Right lobe of liver (tissue), 6 donors: ENCODE data around the gene HSP90AB1. TPM values are rescaled to one million over a fixed set of nuclear protein-coding genes. Genes with fewer than 3 reads are reported as not detected.

Experiments used
- ATAC-seq, 4 donors: fragments of 200-7000 bp; cut with Tn5 transposase; one replicate each; pipeline ENCODE4 v1.9.1; 2020; ENCODE audit warnings: mild to moderate bottlenecking in 4 of 4, moderate library complexity in 4 of 4
- DNase-seq, 3 donors: peaks; one replicate each; pipeline ENCODE4 v3.0.0-alpha.2; 2020
- H3K27ac ChIP-seq, 3 donors: fragments of 200-600 bp; one replicate each; pipeline ENCODE4 v1.8.0; 2022
- H3K27me3 ChIP-seq, 2 donors: fragments of 200-600 bp; one replicate each; pipeline ENCODE4 v1.8.0; 2022
- H3K36me3 ChIP-seq, 4 donors: fragments of 200-600 bp; sonication (generic) in 1 of 4; one replicate each; pipeline versions ENCODE4 v1.5.1 to v1.8.0; 2017 to 2022; ENCODE audit warnings: control low read depth in 1 of 4
- H3K4me1 ChIP-seq, 4 donors: fragments of 200-600 bp; sonication (generic) in 1 of 4; one replicate each; pipeline versions ENCODE4 v1.5.1 to v1.8.0; 2017 to 2022; ENCODE audit warnings: control low read depth in 1 of 4
- H3K4me3 ChIP-seq, 3 donors: fragments of 200-600 bp; one replicate each; pipeline ENCODE4 v1.8.0; 2022
- H3K9me3 ChIP-seq, 4 donors: fragments of 200-600 bp; sonication (generic) in 1 of 4; one replicate each; pipeline versions ENCODE4 v1.5.1 to v1.8.0; 2017 to 2022; ENCODE audit warnings: control low read depth in 1 of 4
- CTCF ChIP-seq, 4 donors: fragments of 200-600 bp in 3 of 4; fragments of 450-650 bp in 1 of 4; IDR thresholded peaks; one replicate each; pipeline versions ENCODE4 v1.5.1 to v1.8.0; 2016 to 2022; ENCODE audit warnings: antibody characterized with exemption in 4 of 4, mild to moderate bottlenecking in 2 of 4
- POLR2A ChIP-seq: fragments of 450-650 bp; IDR thresholded peaks from one replicate; pipeline ENCODE4 v1.6.1; 2017; ENCODE audit warnings: antibody characterized with exemption, mild to moderate bottlenecking
- whole genome bisulfite sequencing: methylation state at CpG from one replicate; pipeline ENCODE4 v1.1.6; 2018; ENCODE audit warnings: low coverage, low lambda C conversion rate; ENCODE audit not compliant: insufficient coverage; ENCODE audit errors: missing lambda C conversion rate; 5-methylcytosine and 5-hydroxymethylcytosine counted together
- intact Hi-C, 2 donors: fragments of 100-400 bp; cut with DNase I; formaldehyde crosslinking; loops; one replicate each; pipeline versions ENCODE4 v1.11.2 to v1.14.1; 2022
- total RNA-seq, 6 experiments: library from RNA; depleted of rRNA in 2 of 6; stranded (reverse); fragments of >200 nt in 2 of 6; fragmentation: NEBNext Ultra II Directional in 3 of 6; extraction: Animal tissue kit (Norgen Biotek cat#: 25700) in 3 of 6; gene quantifications; one replicate each; pipeline versions ENCODE4 v1.1.0 to v1.2.4, GENCODE V29; 2016 to 2023
- donor health status: DM: no; HTN: yes; CAD: no.
- donor health status: DM: no; HTN: no; CAD: no.
- donor health status: DM: no; HTN: no; CAD: no.
- donor health status: DM: no; HTN: yes; CAD: no.
- donor health status: DM: no; HTN: yes; CAD: no.

Gene HSP90AB1
- total RNA-seq, 6 experiments from 2014 or later, result 183 to 566 (median 345) TPM

- intact Hi-C loops, result no loop called here
- 40% methylated on average over 2 of the region's 7 CpGs for WGBS
- ATAC-seq (no peak), DNase-seq (no peak)
- Histone ChIP-seq H3K27ac (peak overlapping the region in 2 of 3 donors; percentile 20 to 77), H3K9me3 (no peaks in the 10 kb centered on the region), H3K4me1 (peaks cover 0 to 76% (median 28%) of the 10 kb centered on the region in 4 donors), H3K36me3 (peaks cover 0 to 5% (median 0%) of the 10 kb centered on the region in 4 donors), H3K4me3 (no peak overlapping the region), H3K27me3 (no peaks in the 10 kb centered on the region)
- no peak for TF ChIP-seq POLR2A
- TF ChIP-seq CTCF (IDR thresholded peaks at IDR 0.05), result no peak
Observed at GRCh38 chr6:44227148-44227793, 19.6 kb upstream of the HSP90AB1 start.

- Histone ChIP-seq H3K27me3 (no peaks in the 10 kb centered on the region), H3K4me1 (peaks cover 0 to 76% (median 24%) of the 10 kb centered on the region in 4 donors), H3K9me3 (no peaks in the 10 kb centered on the region), H3K27ac (peak overlapping the region in 2 of 3 donors; percentile 32 to 77), H3K4me3 (no peak overlapping the region), H3K36me3 (peaks cover 0 to 12% (median 0%) of the 10 kb centered on the region in 4 donors)
- no peak for ATAC-seq
- no peak for TF ChIP-seq CTCF (IDR thresholded peaks at IDR 0.05)
- no peak for TF ChIP-seq POLR2A
- no peak for DNase-seq
- intact Hi-C loops, result no loop called here
- WGBS, result 95% methylated on average over 5 of the region's 6 CpGs
Observed at GRCh38 chr6:44228031-44228430, 18.9 kb upstream of the HSP90AB1 start.

- Histone ChIP-seq H3K36me3 (peaks cover 0 to 12% (median 0%) of the 10 kb centered on the region in 4 donors), H3K4me1 (peaks cover 0 to 80% (median 26%) of the 10 kb centered on the region in 4 donors), H3K27me3 (no peaks in the 10 kb centered on the region), H3K9me3 (no peaks in the 10 kb centered on the region), H3K27ac (peak overlapping the region; percentile 23 to 77 (median 32)), H3K4me3 (no peak overlapping the region)
- ATAC-seq, result peak; percentile 57 to 69 (median 62)
- peak; percentile 73 to 91 (median 87) for DNase-seq
- 59% methylated on average over 3 of the region's 7 CpGs for WGBS
- intact Hi-C loops, result no loop called here
- no peak for TF ChIP-seq POLR2A
- no peak for TF ChIP-seq CTCF (IDR thresholded peaks at IDR 0.05)
Observed at GRCh38 chr6:44228433-44228832, 18.5 kb upstream of the HSP90AB1 start.

- peaks cover 0 to 82% (median 28%) of the 10 kb centered on the region in 4 donors for H3K4me1 ChIP-seq
- TF ChIP-seq CTCF (IDR thresholded peaks at IDR 0.05), result no peak
- TF ChIP-seq POLR2A, result no peak
- H3K27ac ChIP-seq, result peak overlapping the region; percentile 23 to 77 (median 32)
- no peaks in the 10 kb centered on the region for H3K27me3 ChIP-seq
- intact Hi-C loops, result no loop called here
- no peaks in the 10 kb centered on the region for H3K9me3 ChIP-seq
- peaks cover 0 to 12% (median 0%) of the 10 kb centered on the region in 4 donors for H3K36me3 ChIP-seq
- no peak for DNase-seq
- ATAC-seq, result peak in 1 of 4 donors; percentile 1
- H3K4me3 ChIP-seq, result no peak overlapping the region
- 32% methylated on average over 4 of the region's 5 CpGs for WGBS
Observed at GRCh38 chr6:44228836-44229235, 18.1 kb upstream of the HSP90AB1 start.
